GM18517 (cell line): ENCODE results near the gene OLFML3.

Experiments used
- ATAC-seq: cut with Tn5 transposase; IDR thresholded peaks from one replicate; pipeline ENCODE4 v1.9.1; 2021; ENCODE audit warnings: mild to moderate bottlenecking, moderate library complexity; ENCODE audit not compliant: unreplicated experiment

The OLFML3 gene

GRCh38 chr1:114024049-114024448, 44.8 kb downstream of the OLFML3 start:
- no peak for ATAC-seq

DNA sequence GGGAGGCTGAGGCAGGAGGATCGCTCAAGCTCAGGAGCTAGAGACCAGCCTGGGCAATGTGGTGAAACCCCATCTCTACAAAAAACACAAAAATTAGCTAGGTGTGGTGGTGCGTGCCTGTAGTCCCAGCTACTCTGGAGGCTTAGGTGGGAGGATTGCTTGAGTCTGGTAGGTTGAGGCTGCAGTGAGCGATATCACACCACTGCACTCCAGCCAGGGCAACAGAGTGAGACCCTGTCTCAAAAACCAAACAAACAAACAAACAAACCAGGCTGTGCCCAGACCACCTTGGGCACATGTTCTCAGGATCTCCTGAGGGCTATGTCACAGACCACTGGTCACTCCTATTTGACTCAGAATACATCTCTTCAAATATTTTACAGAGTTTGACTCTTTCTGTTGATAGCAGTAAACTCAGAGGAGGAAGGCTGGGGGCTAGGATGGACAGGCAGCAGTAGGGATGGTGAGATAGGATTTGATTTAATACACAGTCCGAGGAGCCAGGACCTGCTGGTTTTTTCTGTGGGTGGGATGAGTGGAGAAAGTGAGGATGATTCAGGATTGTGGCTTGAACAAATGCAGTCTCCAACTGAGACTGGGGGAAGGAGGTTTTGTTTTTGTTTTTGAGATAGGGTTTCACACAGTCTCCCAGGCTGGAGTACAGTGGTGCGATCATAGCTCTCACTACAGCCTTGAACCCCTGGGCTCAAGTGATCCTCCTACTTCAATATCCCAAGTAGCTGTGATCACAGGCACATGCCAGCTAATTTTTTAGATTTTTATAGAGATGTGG, 46.5 kb downstream of the OLFML3 start:
- no peak for ATAC-seq

GRCh38 chr1:114026797-114027196, 47.5 kb downstream of the OLFML3 start:
- ATAC-seq: no peak
